Esophagus squamous epithelium (tissue), 5 donors: ENCODE results near the gene PRKACA. TPM values are rescaled to one million over a fixed set of nuclear protein-coding genes. Genes with fewer than 3 reads are reported as not detected.
A peak's percentile ranks its signal among the peaks of the same experiment; 100 is the strongest.
"Not testable (repeated sequence)": the region's sequence is repeated elsewhere in the genome, so short reads cannot be mapped to it uniquely, and the experiment has no call there.

Source experiments
- DNase-seq: peaks from one replicate; lab custom pipeline; 2025; lab: John Stamatoyannopoulos, UW
- H3K27ac ChIP-seq, 4 donors: fragments of 200-600 bp; sonication (generic); one replicate each; pipeline ENCODE4 v1.5.1; 2016 to 2019; ENCODE audit warnings: mild to moderate bottlenecking in 1 of 4
- H3K27me3 ChIP-seq, 4 donors: fragments of 200-600 bp; sonication (generic); 1 replicate in 3 of 4; 2 replicates in 1 of 4; pipeline versions ENCODE4 v1.5.1 to v1.6.0; 2017 to 2021; ENCODE audit warnings: antibody characterized with exemption in 1 of 4
- H3K36me3 ChIP-seq, 3 donors: fragments of 200-600 bp; sonication (generic); one replicate each; pipeline ENCODE4 v1.5.1; 2016 to 2019
- H3K4me1 ChIP-seq, 3 donors: fragments of 200-600 bp; sonication (generic); one replicate each; pipeline ENCODE4 v1.5.1; 2017 to 2019
- H3K4me3 ChIP-seq, 4 donors: fragments of 200-600 bp; sonication (generic); 1 replicate in 3 of 4; 2 replicates in 1 of 4; pipeline ENCODE4 v1.5.1; 2016 to 2019; ENCODE audit warnings: mild to moderate bottlenecking in 2 of 4, moderate library complexity in 1 of 4
- H3K9me3 ChIP-seq, 3 donors: fragments of 200-600 bp; sonication (generic); one replicate each; pipeline ENCODE4 v1.5.1; 2016 to 2019
- CTCF ChIP-seq, 6 experiments: fragments of 450-650 bp in 4 of 6; fragments of 200-600 bp in 2 of 6; sonication (generic) in 2 of 6; IDR thresholded peaks; one replicate each; pipeline ENCODE4 v1.5.1; 2016 to 2019; ENCODE audit warnings: antibody characterized with exemption in 6 of 6, mild to moderate bottlenecking in 4 of 6, moderate library complexity in 4 of 6
- POLR2A ChIP-seq, 4 donors: fragments of 450-650 bp; IDR thresholded peaks; one replicate each; pipeline ENCODE4 v1.6.1; 2017; ENCODE audit warnings: antibody characterized with exemption in 4 of 4, mild to moderate bottlenecking in 4 of 4, moderate library complexity in 3 of 4
- WGBS, 2 donors: methylation state at CpG; one replicate each; pipeline ENCODE4 v1.1.5; 2018; 5-methylcytosine and 5-hydroxymethylcytosine counted together
- intact Hi-C: fragments of 100-400 bp; cut with DNase I; formaldehyde crosslinking; loops from one replicate; pipeline ENCODE4 v1.15.0; 2022
- total RNA-seq, 4 donors: library from RNA; depleted of rRNA; stranded (reverse); fragments of >200 nt; gene quantifications; one replicate each; pipeline ENCODE4 v1.1.0, GENCODE V29; 2016
- donor health status: DM: yes; HTN: yes; CAD: no.

PRKACA gene
- total RNA-seq, 4 donors from 2014 or later: 28.6 to 42.8 (median 37.0) TPM

GRCh38 chr19:14048443-14049153, 69.0 kb downstream of the PRKACA start:
- Histone ChIP-seq H3K27me3 (no peaks in the 10 kb centered on the region), H3K4me3 (no peak overlapping the region), H3K27ac (no peak overlapping the region), H3K9me3 (no peaks in the 10 kb centered on the region), H3K36me3 (peaks cover 0 to 20% (median 0%) of the 10 kb centered on the region in 3 donors), H3K4me1 (no peaks in the 10 kb centered on the region)
- 46 to 67% methylated on average over 3 to 4 of the region's 8 CpGs for WGBS, 2 donors
- no peak for DNase-seq
- TF ChIP-seq POLR2A (IDR thresholded peaks at IDR 0.05) (no peak), CTCF (IDR thresholded peaks at IDR 0.05) (peak; percentile 63 to 82 (median 72))
- intact Hi-C loops: no loop called here

- 96 to 100% methylated on average over 2 to 10 of the region's 10 CpGs for WGBS, 2 donors
- H3K9me3 ChIP-seq, intact Hi-C loops, H3K27me3 ChIP-seq, DNase-seq, H3K4me1 ChIP-seq, H3K4me3 ChIP-seq, H3K27ac ChIP-seq: not testable (repeated sequence)
- H3K36me3 ChIP-seq: peaks cover 0 to 20% (median 0%) of the 10 kb centered on the region in 3 donors
Measured at GRCh38 chr19:14047866-14048265, 69.7 kb downstream of the PRKACA start.

- H3K27ac ChIP-seq: peak overlapping the region; percentile 14 to 48 (median 19)
- H3K27me3 ChIP-seq, DNase-seq, H3K36me3 ChIP-seq, intact Hi-C loops, H3K4me1 ChIP-seq, H3K9me3 ChIP-seq, H3K4me3 ChIP-seq: not testable (repeated sequence)
- WGBS, 2 donors: 57 to 59% methylated on average over 10 to 18 of the region's 19 CpGs
- peak; percentile 43 to 57 (median 48) for TF ChIP-seq CTCF (IDR thresholded peaks at IDR 0.05)
Measured at GRCh38 chr19:14042659-14043608, 74.6 kb downstream of the PRKACA start.

Other genes starting within 250 kb of the PRKACA start
- gene NANOS3, start 240.6 kb downstream of the PRKACA start, total RNA-seq: not detected
- gene BRME1, start 211.6 kb downstream of the PRKACA start, total RNA-seq: 1 to 10 TPM; 1.8 to 6.3 (median 4.0) TPM
- 10 to 100 TPM; 28.0 to 56.9 (median 36.0) TPM for gene CC2D1A, start 211.6 kb downstream of the PRKACA start, total RNA-seq
- gene PODNL1, start 179.3 kb downstream of the PRKACA start, total RNA-seq: 1 to 10 TPM; 2.3 to 8.0 (median 3.3) TPM
- gene DCAF15, start 165.3 kb downstream of the PRKACA start, total RNA-seq: 10 to 100 TPM; 14.7 to 23.1 (median 19.5) TPM
- 1 to 10 TPM; 1.8 to 7.5 (median 3.9) TPM for gene RFX1, start 111.4 kb downstream of the PRKACA start, total RNA-seq
- gene RLN3, start 89.6 kb downstream of the PRKACA start, total RNA-seq: not detected
- gene IL27RA, start 86.0 kb downstream of the PRKACA start, total RNA-seq: 1 to 10 TPM in 3 of 4 donors, under 1 TPM in 1; 0.83 to 4.9 (median 2.1) TPM
- gene PALM3, start 55.7 kb downstream of the PRKACA start, total RNA-seq: not detected
- gene MISP3, start 45.0 kb downstream of the PRKACA start, total RNA-seq: 1 to 10 TPM; 2.0 to 8.9 (median 4.0) TPM
- not detected for gene C19orf67, start 32.0 kb downstream of the PRKACA start, total RNA-seq
- gene SAMD1, start 27.0 kb downstream of the PRKACA start, total RNA-seq: 10 to 100 TPM; 16.8 to 32.2 (median 27.1) TPM
- gene ASF1B, start 18.8 kb upstream of the PRKACA start, total RNA-seq: 10 to 100 TPM in 2 of 4 donors, 1 to 10 TPM in 2; 3.2 to 25.6 (median 14.2) TPM
- gene ADGRL1, start 88.4 kb upstream of the PRKACA start, total RNA-seq: 10 to 100 TPM in 2 of 4 donors, 1 to 10 TPM in 2; 6.2 to 21.5 (median 10.7) TPM